H1 (cell line): Measurements from ENCODE around the gene STEAP1B.

Experiments used
- CBX8 ChIP-seq: fragments of 300-800, 300-1000 bp; sonication (generic); IDR thresholded peaks from 2 replicates; pipeline ENCODE4 v1.7.1; 2016; ENCODE audit warnings: low read depth, low read length, borderline replicate concordance
- EP300 ChIP-seq, 2 experiments: IDR thresholded peaks; 1 replicate in 1 of 2; 2 replicates in 1 of 2; pipeline ENCODE4 v1.6.1; 2011 to 2012; ENCODE audit warnings: low read depth in 2 of 2, low read length in 2 of 2, mild to moderate bottlenecking in 2 of 2, borderline replicate concordance in 1 of 2, inconsistent platforms in 1 of 2, moderate library complexity in 1 of 2
- GABPA ChIP-seq: IDR thresholded peaks from 2 replicates; pipeline ENCODE4 v1.6.1; 2011; ENCODE audit warnings: mild to moderate bottlenecking, low read length, moderate library complexity, borderline replicate concordance; ENCODE audit not compliant: insufficient read depth
- JUND ChIP-seq: IDR thresholded peaks from 2 replicates; pipeline ENCODE4 v1.6.1; 2011; ENCODE audit warnings: mild to moderate bottlenecking, improper control_type of control experiment, low read length
- KDM5A ChIP-seq: fragments of 200-600 bp; IDR thresholded peaks from 2 replicates; pipeline ENCODE4 v1.7.1; 2012; ENCODE audit warnings: mild to moderate bottlenecking, low read length, inconsistent platforms, mixed read lengths
- POLR2A ChIP-seq, 2 experiments: IDR thresholded peaks; 1 replicate in 1 of 2; 2 replicates in 1 of 2; pipeline ENCODE4 v1.6.1; 2011; ENCODE audit warnings: low read depth in 2 of 2, low read length in 2 of 2, mild to moderate bottlenecking in 2 of 2; ENCODE audit errors: control extremely low read depth in 1 of 2
- RAD21 ChIP-seq, 2 experiments: IDR thresholded peaks in 1 of 2; conservative IDR thresholded peaks in 1 of 2; 2 replicates each; pipeline ENCODE4 v1.6.1; 2011; ENCODE audit warnings: low read depth in 2 of 2, low read length in 2 of 2, improper control_type of control experiment in 1 of 2, inconsistent platforms in 1 of 2, mild to moderate bottlenecking in 1 of 2, moderate library complexity in 1 of 2
- RBBP5 ChIP-seq: IDR thresholded peaks from 2 replicates; pipeline ENCODE4 v1.7.1; 2012; ENCODE audit warnings: low read depth, mild to moderate bottlenecking, inconsistent platforms, low read length, moderate library complexity, borderline replicate concordance
- RFX5 ChIP-seq: IDR thresholded peaks from 2 replicates; pipeline ENCODE4 v1.6.1; 2011; ENCODE audit warnings: low read depth, low read length, improper control_type of control experiment, borderline replicate concordance
- SAP30 ChIP-seq: fragments of 300-600 bp; sonication (generic); IDR thresholded peaks from 2 replicates; pipeline ENCODE4 v1.7.1; 2012; ENCODE audit warnings: low read length, moderate library complexity, mild to moderate bottlenecking, inconsistent platforms; ENCODE audit not compliant: insufficient read depth, insufficient replicate concordance
- TF ChIP-seq, protein P1 (sequence below), 3 experiments: IDR thresholded peaks; 1 replicate in 2 of 3; 2 replicates in 1 of 3; pipeline versions ENCODE4 v1.5.1 to v1.6.1; 2011; ENCODE audit warnings: low read length in 3 of 3, mild to moderate bottlenecking in 3 of 3, inconsistent platforms in 2 of 3, low read depth in 1 of 3, moderate library complexity in 1 of 3; ENCODE audit not compliant: insufficient read depth in 1 of 3; ENCODE audit errors: control extremely low read depth in 1 of 3

DNA sequence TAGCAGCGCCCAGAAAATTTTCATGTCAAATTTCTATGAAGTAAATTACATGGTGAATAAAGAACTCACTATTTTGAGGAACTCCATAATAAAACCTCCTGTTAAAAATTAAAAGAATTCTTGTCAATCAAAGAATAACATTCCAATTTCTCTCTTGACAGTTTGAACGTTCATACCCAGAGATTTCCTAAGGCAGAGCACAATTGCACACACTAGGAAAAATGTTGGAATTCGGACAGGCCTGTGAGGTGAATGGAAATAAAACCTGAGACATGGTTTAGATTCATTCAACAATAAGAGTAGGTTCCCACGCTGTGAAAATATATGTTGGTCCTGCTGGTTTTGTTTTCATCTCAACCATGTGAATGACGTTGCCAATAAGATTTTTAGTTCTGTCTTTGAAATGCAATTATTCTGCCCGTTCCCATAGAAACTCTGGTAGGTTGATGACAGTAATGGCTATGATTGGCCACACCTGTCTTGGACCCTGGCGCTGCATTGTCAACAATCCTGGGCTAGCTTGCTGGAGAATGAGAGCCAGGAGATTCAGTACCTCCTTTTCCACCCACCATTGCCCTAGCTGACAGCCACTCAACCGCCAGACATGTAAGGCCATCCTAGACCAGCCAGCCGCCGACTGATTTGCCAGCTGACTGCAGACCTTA lies 99.7 kb downstream of the STEAP1B start:
- TF ChIP-seq KDM5A, result no peak
- TF ChIP-seq EP300 (IDR thresholded peaks at IDR 0.05; ENCODE audit: borderline replicate concordance in 1 of 2, low read depth in 2 of 2, low read length in 2 of 2), result no peak
- TF ChIP-seq, protein P1, sequence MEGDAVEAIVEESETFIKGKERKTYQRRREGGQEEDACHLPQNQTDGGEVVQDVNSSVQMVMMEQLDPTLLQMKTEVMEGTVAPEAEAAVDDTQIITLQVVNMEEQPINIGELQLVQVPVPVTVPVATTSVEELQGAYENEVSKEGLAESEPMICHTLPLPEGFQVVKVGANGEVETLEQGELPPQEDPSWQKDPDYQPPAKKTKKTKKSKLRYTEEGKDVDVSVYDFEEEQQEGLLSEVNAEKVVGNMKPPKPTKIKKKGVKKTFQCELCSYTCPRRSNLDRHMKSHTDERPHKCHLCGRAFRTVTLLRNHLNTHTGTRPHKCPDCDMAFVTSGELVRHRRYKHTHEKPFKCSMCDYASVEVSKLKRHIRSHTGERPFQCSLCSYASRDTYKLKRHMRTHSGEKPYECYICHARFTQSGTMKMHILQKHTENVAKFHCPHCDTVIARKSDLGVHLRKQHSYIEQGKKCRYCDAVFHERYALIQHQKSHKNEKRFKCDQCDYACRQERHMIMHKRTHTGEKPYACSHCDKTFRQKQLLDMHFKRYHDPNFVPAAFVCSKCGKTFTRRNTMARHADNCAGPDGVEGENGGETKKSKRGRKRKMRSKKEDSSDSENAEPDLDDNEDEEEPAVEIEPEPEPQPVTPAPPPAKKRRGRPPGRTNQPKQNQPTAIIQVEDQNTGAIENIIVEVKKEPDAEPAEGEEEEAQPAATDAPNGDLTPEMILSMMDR (IDR thresholded peaks at IDR 0.05; ENCODE audit: control extremely low read depth in 1 of 3, insufficient read depth in 1 of 3, low read depth in 1 of 3, low read length in 3 of 3), result no peak
- no peak for TF ChIP-seq POLR2A (IDR thresholded peaks at IDR 0.05; ENCODE audit: control extremely low read depth in 1 of 2, low read depth in 2 of 2, low read length in 2 of 2)
- TF ChIP-seq CBX8, result no peak
- TF ChIP-seq RAD21 (IDR thresholded peaks at IDR 0.05 in 1 of 2, conservative IDR thresholded peaks at IDR 0.05 in 1 of 2; ENCODE audit: low read depth in 2 of 2, low read length in 2 of 2), result no peak
- no peak for TF ChIP-seq SAP30
- TF ChIP-seq RFX5, result no peak
- no peak for TF ChIP-seq RBBP5
- TF ChIP-seq JUND, result no peak
- no peak for TF ChIP-seq GABPA
